HK-2 (cell line): ENCODE data around the gene PFDN4.
"Not testable (repeated sequence)": the region's sequence is repeated elsewhere in the genome, so short reads cannot be mapped to it uniquely, and the experiment has no call there.

ENCODE experiments used
- DNase-seq: peaks from one replicate; pipeline ENCODE4 v3.0.0-alpha.2; 2018; ENCODE audit not compliant: unreplicated experiment

PFDN4 gene

DNA sequence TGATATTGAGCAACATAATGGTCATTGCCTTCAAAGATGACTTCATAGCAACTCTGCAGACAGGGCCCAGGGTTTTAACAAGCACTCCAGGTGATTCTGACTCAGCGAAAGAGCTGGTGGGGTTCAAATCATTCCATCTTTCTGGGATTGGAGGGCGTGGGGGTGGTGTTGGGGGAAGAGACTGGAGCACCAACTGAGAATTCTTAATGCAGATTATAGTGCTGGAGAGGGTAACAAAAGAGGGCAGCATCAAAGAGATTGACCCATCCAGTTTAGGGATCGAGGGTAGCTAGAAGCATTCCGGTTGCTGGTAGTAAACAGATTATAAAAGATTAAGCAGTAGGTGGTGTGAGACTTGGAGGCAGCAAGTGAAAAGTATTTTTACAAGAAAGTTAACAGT, 15.9 kb downstream of the PFDN4 start:
- no peak for DNase-seq

- not testable (repeated sequence) for DNase-seq
These were observed 16.8 kb downstream of the PFDN4 start for GRCh38 chr20:54224642-54225041.

GRCh38 chr20:54227241-54227640, 19.4 kb downstream of the PFDN4 start:
- no peak for DNase-seq

- no peak for DNase-seq
These were observed 19.9 kb downstream of the PFDN4 start for GRCh38 chr20:54227751-54228150.

DNA sequence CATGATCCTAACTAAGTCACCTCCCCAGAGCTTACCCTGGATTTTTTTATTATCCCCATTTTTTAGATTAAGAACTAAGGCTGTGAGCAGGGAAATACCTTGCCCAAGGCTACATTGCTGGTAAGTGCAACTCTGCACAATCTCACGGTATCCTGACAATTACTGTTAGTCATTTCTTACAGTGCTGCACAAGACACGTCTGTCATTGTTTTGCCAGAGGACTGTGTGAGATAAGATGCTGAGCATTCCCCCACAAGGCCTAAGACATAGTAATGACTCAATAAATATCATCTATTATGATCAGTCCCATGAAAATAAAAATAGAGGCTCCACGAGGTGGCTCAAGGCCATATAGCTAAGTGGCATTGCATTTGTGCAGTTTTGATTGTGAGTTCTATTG, 21.0 kb downstream of the PFDN4 start:
- DNase-seq, result no peak

DNA sequence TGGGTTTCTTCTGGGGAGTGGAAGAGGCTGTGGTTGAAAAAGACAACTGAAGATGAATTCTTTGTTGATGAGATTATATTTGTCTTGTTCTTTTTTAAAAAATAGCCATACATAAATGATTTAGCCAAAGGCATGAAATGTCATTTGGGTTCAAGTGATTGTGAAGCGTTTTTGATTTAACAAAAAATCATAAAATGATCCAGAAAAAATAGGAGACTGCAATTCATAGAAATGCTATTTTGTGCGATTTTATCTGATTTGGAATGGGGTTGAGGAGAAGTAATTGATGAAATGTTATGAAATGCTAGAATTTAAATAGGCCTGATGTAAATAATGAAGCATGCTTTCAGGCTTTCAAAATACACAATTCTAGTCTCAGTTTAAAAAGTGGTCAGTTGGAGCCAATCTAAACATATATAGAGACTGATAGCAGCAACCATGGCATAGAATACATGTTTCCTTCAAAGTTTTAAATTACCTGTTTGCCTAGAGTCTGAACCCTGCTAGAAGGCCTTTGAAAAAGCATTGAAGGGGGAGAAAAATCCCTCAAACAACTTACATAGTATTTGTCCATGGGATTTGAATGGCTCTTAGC, 21.8 kb downstream of the PFDN4 start:
- no peak for DNase-seq

DNA sequence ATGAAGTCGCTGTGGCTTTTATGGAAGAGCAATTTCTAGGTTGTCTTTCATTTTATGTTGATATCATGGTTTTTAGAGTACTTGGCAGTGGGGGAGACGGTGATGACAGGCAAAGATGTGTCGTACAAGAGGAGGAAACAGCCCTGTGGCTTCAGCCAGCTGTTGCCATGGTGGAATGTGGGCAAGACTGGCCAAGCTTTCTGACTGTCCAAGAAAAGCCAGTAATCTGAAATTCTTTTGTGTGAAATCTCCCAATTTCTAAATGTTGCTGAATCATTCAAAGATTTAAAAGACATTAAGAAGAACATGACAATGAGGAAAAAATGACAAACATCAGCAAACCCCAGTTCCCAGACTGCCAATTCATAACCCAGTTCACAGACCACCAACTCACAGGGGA, 23.1 kb downstream of the PFDN4 start:
- DNase-seq, result no peak

GRCh38 chr20:54234991-54235390, 27.1 kb downstream of the PFDN4 start:
- DNase-seq, result no peak

- no peak for DNase-seq
These were observed 29.4 kb downstream of the PFDN4 start for GRCh38 chr20:54237116-54237943.

DNA sequence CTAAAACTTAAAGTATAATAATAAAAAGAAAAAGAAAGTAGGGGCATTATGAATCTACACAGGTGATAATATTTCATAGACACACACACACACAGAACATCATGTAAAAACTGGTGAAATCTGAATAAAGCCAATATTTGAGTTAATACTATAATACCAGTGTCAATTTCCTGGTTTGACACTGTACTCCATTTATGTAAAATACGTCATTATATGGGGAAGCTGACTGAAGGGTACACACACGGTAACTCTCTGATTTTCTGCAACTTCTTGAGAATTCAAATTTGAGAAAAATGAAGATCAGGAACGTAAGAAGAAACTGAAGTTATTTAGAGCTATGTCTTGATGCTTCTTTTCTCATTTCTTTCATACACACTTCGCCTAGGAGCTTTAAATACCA, 36.2 kb downstream of the PFDN4 start:
- no peak for DNase-seq

DNA sequence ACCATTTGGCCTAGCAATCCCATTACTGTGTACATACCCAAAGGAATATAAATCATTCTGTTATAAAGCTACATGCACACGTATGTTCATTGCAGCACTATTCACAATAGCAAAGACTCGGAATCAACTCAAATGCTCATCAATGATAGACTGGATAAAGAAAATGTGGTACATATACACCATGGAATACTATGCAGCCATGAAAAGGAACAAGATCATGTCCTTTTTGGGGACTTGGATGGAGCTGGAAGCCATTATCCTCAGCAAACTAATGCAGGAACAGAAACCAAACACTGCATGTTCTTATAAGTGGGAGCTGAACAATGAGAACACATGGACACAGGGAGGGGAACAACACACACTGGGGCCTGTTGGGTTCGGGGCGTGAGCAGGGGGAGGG, 40.8 kb downstream of the PFDN4 start:
- not testable (repeated sequence) for DNase-seq

- DNase-seq, result no peak
These were observed 42.8 kb downstream of the PFDN4 start for GRCh38 chr20:54250691-54251090.

- no peak for DNase-seq
These were observed 43.2 kb downstream of the PFDN4 start for GRCh38 chr20:54251096-54251495.

- no peak for DNase-seq
These were observed 46.7 kb downstream of the PFDN4 start for GRCh38 chr20:54254596-54254995.

DNA sequence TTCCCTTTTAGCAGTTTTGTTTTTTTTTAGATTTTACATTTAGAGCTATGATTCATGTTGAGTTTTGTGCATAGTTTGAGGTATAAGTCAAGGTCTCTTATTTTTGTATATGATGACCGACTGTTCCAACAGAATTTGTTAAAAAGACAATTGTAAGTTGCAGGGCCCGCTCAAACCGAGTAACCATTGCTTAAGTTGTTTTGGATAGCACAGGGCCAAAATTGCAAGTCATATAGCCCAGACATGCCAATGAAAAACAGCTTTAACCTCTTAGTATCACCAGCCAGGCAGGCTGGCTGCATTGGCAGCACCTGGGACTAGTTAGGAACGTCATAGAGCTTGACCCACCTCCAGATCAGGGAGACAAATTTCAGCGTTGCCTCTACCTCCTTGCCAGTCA, 47.3 kb downstream of the PFDN4 start:
- DNase-seq, result no peak

- DNase-seq, result no peak
These were observed 48.3 kb downstream of the PFDN4 start for GRCh38 chr20:54256202-54256601.

GRCh38 chr20:54257071-54257816, 49.4 kb downstream of the PFDN4 start:
- no peak for DNase-seq

- DNase-seq, result no peak
These were observed 52.2 kb downstream of the PFDN4 start for GRCh38 chr20:54260116-54260515.

DNA sequence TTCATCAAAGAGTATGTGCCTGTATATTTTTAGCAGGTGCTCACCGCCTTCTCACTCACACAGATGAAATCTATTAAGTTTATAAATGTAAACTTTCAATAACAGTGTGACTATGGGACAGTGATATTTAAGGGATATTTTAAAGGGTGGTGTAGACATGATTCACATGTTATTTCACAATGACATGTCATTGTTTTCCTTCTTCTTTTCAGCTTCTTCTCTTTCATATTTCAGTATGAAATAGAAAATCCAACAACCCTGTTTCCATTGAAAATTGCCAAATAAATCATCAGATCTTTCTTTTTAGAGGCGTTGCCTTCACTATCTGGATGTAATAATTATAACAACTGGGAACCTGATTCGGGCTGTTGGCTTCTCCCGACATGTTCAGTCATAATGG, 54.8 kb downstream of the PFDN4 start:
- DNase-seq, result no peak

GRCh38 chr20:54263116-54263690, 55.3 kb downstream of the PFDN4 start:
- DNase-seq, result no peak

DNA sequence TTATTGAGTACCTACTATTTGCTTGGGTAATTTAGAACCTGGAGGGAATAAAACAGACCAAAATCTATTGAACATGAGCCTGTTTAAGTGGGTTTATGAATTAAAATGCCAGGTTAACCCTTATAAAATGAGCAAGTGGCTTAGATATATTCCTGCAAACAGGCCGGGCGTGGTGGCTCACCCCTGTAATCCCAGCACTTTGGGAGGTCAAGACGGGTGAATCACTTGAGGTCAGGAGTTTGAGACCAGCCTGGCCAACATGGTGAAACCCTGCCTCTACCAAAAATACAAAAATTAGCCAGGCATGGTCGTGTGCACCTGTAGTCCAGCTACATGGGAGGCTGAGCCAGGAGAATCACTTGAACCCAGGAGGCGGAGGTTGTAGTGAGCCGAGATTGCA, 57.9 kb downstream of the PFDN4 start:
- DNase-seq, result not testable (repeated sequence)

GRCh38 chr20:54266844-54267243, 59.0 kb downstream of the PFDN4 start:
- no peak for DNase-seq
